Mesothelial cell of epicardium (in vitro differentiated cells): ENCODE data around the gene CPLX1. TPM values are rescaled to one million over a fixed set of nuclear protein-coding genes. Genes with fewer than 3 reads are reported as not detected.
"Not testable (repeated sequence)": the region's sequence is repeated elsewhere in the genome, so short reads cannot be mapped to it uniquely, and the experiment has no call there.

Experiments
- DNase-seq, 2 experiments: peaks; one replicate each; pipeline ENCODE4 v3.0.0; 2021; ENCODE audit warnings: low spot score in 2 of 2; ENCODE audit not compliant: unreplicated experiment in 2 of 2
- H3K27ac Mint-ChIP-seq: 2 replicates; pipeline ENCODE4 v1.8.0; 2021; ENCODE audit warnings: mixed read lengths
- H3K27me3 Mint-ChIP-seq: 2 replicates; pipeline ENCODE4 v1.8.0; 2021; ENCODE audit warnings: low read depth, mixed read lengths
- H3K36me3 Mint-ChIP-seq: 2 replicates; pipeline ENCODE4 v1.8.0; 2021; ENCODE audit warnings: mixed read lengths
- H3K4me1 Mint-ChIP-seq: 2 replicates; pipeline ENCODE4 v1.8.0; 2021; ENCODE audit warnings: mixed read lengths
- H3K4me3 Mint-ChIP-seq: 2 replicates; pipeline ENCODE4 v1.8.0; 2021; ENCODE audit warnings: mild to moderate bottlenecking, moderate library complexity, mixed read lengths
- H3K9me3 Mint-ChIP-seq: 2 replicates; pipeline ENCODE4 v1.8.0; 2021; ENCODE audit warnings: mixed read lengths
- CTCF ChIP-seq: fragments of 200-600 bp; sonication (generic); IDR thresholded peaks from one replicate; pipeline ENCODE4 v1.5.0; 2021; ENCODE audit warnings: antibody characterized with exemption; ENCODE audit not compliant: unreplicated experiment
- total RNA-seq: library from RNA; stranded (reverse); gene quantifications from 3 replicates; pipeline ENCODE4 v1.2.1, GENCODE V29; 2021

CPLX1 gene
- total RNA-seq, 1 donor from 2014 or later: 4.6 TPM

DNA sequence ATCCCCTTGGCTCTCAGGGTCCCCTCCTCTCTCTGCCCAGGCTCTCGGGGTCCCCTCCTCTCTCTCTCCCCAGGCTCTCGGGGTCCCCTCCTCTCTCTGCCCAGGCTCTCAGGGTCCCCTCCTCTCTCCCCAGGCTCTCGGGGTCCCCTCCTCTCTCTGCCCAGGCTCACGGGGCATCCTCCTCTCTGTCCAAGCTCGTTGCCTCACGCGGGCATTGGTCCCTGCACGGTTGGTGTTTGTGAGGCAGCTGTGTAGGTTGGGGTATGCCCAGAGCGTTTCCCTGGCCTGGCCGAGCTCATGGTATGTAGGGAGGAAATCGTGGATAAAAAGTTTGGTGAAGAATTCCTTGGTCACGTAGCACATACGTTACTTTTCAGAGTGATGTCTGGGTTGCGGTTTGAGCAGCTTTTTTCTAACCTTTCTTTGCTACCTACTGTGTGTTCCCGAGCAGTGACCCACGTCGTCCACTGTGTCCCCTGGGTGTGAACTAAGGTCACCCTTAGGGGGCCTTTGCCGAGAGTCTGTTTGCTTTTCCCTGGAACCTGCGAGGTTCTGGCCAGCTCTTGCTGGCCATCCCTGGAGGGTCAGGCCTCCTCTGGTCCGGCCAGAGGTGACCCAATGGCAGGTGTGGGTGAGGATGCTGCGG, 83.7 kb downstream of the CPLX1 start:
- no peaks in the 10 kb centered on the region for H3K9me3 Mint-ChIP-seq
- TF ChIP-seq CTCF: no peak
- no peak overlapping the region for H3K27ac Mint-ChIP-seq
- no peaks in the 10 kb centered on the region for H3K27me3 Mint-ChIP-seq
- no peak for DNase-seq
- H3K4me3 Mint-ChIP-seq: no peak overlapping the region
- no peaks in the 10 kb centered on the region for H3K4me1 Mint-ChIP-seq
- H3K36me3 Mint-ChIP-seq: peaks cover 34% of the 10 kb centered on the region

GRCh38 chr4:740656-741282, 85.2 kb downstream of the CPLX1 start:
- H3K9me3 Mint-ChIP-seq: no peaks in the 10 kb centered on the region

DNA sequence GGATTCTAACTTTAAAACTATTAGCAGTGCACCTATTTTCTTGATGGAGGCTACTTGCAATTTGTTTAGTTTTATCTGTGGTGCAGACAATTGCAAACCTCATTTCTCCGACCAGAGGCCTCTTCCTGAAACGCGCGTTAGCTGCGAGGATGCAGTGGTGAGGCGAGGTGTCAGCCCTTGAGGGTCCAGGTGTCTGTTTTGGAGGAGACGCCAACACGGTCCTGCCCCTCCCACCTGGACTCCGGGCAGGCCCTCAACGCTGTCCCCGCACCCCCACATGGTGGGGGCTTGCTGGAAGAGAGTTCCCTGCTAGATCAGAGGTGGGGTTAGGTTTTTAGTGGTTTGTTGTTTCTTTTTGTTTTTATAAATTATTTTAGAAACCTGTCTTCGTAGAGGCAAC, 85.9 kb downstream of the CPLX1 start:
- no peak for DNase-seq
- H3K4me1 Mint-ChIP-seq: no peaks in the 10 kb centered on the region
- peaks cover 41% of the 10 kb centered on the region for H3K36me3 Mint-ChIP-seq
- TF ChIP-seq CTCF: no peak
- H3K27me3 Mint-ChIP-seq: no peaks in the 10 kb centered on the region
- no peaks in the 10 kb centered on the region for H3K9me3 Mint-ChIP-seq
- no peak overlapping the region for H3K27ac Mint-ChIP-seq
- H3K4me3 Mint-ChIP-seq: no peak overlapping the region

More at GRCh38 chr4:740656-741282, 85.2 kb downstream of the CPLX1 start:
- DNase-seq: no peak
- H3K4me3 Mint-ChIP-seq: no peak overlapping the region
- no peak overlapping the region for H3K27ac Mint-ChIP-seq
- no peaks in the 10 kb centered on the region for H3K27me3 Mint-ChIP-seq
- H3K36me3 Mint-ChIP-seq: peaks cover 34% of the 10 kb centered on the region
- no peak for TF ChIP-seq CTCF
- no peaks in the 10 kb centered on the region for H3K4me1 Mint-ChIP-seq

GRCh38 chr4:739569-739968, 86.4 kb downstream of the CPLX1 start:
- Mint-ChIP-seq H3K27ac (no peak overlapping the region), H3K4me3 (no peak overlapping the region), H3K9me3 (no peaks in the 10 kb centered on the region), H3K4me1 (no peaks in the 10 kb centered on the region), H3K27me3 (no peaks in the 10 kb centered on the region), H3K36me3 (peaks cover 45% of the 10 kb centered on the region)
- DNase-seq: no peak
- TF ChIP-seq CTCF: no peak

GRCh38 chr4:738781-739280, 87.1 kb downstream of the CPLX1 start:
- Mint-ChIP-seq H3K4me3 (no peak overlapping the region), H3K9me3 (no peaks in the 10 kb centered on the region), H3K27ac (no peak overlapping the region), H3K36me3 (peaks cover 43% of the 10 kb centered on the region), H3K27me3 (no peaks in the 10 kb centered on the region), H3K4me1 (no peaks in the 10 kb centered on the region)
- TF ChIP-seq CTCF: no peak
- no peak for DNase-seq

GRCh38 chr4:736561-736960, 89.4 kb downstream of the CPLX1 start:
- H3K27ac Mint-ChIP-seq, H3K27me3 Mint-ChIP-seq, H3K4me1 Mint-ChIP-seq, H3K4me3 Mint-ChIP-seq, H3K9me3 Mint-ChIP-seq, DNase-seq: not testable (repeated sequence)
- peaks cover 33% of the 10 kb centered on the region for H3K36me3 Mint-ChIP-seq
